Bone marrow (tissue), 2 donors: ENCODE results near the gene ANXA8L1.
"Not testable (repeated sequence)": the region's sequence is repeated elsewhere in the genome, so short reads cannot be mapped to it uniquely, and the experiment has no call there.

ENCODE experiments used
- DNase-seq, 2 donors: peaks; one replicate each; lab custom pipeline; 2025; lab: John Stamatoyannopoulos, UW

ANXA8L1 gene

DNA sequence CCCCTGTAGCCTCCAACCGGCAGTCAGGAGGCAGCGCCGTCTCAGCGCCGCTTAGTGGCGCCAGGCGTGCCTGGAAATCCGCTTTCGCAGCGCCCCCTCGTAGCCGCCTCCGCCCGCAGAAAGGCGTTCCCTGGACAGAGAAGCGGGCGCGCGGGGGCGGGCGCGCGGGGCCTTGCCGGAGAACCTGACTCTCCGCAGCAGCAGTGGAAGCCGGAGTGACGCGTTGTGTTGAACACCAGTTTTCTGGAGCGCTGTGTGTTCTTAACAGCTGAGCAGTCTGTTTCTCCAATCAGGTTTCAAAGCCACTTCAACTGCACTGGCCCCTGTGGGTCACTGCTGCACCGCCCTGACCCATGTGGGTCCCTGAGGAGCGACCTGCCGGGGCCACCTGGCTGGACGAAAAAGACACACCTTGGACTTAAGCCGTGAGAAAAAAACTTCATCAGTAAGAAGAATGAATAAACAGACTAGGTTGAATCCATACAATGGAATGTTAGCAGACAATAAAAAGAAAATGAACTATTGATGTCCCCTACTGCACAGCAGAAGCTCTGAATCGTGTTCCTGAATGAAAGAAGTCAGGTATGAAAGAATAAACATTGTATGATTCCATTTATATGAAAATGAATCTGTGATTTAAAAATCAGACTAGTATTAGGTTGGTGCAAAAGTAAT is 22.8 kb downstream of the ANXA8L1 start:
- not testable (repeated sequence) for DNase-seq

DNA sequence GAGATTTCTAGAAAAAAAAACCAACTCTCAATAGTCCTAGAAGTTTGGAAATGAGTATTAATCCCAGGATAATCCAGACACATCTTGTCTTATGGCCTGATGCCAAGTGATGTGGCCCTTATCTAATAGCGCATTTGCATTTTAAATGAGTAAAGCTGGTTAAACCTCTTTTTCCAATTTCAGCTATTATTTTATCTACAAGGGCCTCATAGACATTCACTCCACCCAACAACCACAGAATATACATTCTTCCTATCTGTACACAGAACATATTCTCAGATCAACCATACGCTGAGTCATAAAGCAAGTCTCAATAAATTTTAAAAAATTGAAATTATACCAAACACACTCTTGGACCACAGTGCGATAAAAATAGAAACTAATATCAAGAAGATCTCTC is 34.0 kb downstream of the ANXA8L1 start:
- DNase-seq: not testable (repeated sequence)

DNA sequence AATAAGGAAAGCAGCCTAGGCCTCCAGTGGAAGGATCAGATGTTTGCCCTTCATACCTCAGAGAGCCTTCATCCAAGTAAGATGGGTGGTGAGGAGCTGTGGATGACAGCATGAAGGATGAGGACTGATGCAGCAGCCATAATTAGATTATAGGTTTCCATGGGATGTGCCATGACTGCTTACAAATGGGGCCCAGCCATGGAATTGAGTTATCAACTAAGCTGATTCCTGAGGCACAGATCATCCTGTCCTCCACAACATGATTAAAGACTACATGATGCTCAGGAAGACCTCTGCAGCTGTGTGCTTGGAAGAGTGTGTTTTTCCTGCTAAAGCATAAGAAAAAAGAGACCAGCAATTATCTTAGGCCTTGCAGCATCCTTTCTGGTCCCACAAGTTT is 35.5 kb downstream of the ANXA8L1 start:
- not testable (repeated sequence) for DNase-seq

DNA sequence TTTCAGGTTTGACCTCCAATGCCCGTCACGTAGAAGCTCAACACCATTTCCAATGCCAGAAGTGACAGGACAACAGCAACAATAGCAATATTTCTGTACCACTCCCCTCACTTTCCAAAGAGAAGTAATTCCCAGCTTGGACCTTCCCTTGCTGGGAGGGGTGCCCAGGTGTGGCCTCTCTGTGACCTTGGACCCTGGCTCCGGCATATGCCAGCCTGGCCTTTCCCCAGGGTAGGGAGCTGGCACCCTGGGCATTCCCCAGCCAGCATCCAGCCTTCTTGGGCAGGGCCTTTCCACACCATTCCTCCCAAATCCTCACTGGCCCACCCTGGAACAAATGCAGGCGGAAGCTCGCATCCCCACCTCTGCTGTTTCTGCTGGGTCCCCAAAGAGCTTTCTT is 37.1 kb downstream of the ANXA8L1 start:
- not testable (repeated sequence) for DNase-seq

DNA sequence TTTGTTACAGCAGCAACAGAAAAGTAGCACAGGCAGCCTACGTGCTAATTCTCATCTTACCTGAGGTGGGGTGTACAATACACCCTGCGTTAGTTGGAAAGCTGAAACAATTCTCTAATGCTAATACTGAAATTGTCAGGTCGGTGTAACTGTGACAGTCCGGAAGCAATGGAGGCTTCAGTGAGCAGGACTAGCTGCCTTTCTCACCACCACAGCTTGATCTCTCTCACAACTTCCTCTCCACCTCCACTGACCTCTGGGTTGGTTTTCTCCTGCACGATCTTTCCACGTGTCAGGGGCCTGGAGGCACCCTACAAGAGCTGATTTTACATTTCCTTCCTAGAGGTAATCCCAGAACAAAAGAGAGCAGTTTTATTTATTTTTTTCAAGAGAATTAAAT is 39.7 kb downstream of the ANXA8L1 start:
- not testable (repeated sequence) for DNase-seq

DNA sequence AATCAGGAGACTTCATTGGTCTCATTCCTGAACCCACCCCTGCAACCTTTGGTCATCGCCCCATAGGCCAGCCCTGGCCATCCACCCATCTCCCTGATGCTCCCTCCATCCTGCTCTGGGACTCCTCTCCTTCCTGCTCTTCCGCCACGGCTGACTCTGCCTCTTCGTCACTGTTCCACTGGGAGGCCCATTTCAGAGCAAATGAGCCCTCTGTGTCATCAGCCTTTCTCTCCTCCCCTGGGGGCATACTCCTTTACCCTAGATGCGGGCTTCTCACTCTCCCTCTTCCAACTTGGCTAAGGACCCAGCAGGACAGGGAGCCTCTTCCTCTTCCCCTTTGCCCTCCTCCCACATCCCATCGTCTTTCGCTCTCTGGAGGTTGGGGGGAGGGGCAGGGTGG is 42.7 kb downstream of the ANXA8L1 start:
- DNase-seq: not testable (repeated sequence)

DNA sequence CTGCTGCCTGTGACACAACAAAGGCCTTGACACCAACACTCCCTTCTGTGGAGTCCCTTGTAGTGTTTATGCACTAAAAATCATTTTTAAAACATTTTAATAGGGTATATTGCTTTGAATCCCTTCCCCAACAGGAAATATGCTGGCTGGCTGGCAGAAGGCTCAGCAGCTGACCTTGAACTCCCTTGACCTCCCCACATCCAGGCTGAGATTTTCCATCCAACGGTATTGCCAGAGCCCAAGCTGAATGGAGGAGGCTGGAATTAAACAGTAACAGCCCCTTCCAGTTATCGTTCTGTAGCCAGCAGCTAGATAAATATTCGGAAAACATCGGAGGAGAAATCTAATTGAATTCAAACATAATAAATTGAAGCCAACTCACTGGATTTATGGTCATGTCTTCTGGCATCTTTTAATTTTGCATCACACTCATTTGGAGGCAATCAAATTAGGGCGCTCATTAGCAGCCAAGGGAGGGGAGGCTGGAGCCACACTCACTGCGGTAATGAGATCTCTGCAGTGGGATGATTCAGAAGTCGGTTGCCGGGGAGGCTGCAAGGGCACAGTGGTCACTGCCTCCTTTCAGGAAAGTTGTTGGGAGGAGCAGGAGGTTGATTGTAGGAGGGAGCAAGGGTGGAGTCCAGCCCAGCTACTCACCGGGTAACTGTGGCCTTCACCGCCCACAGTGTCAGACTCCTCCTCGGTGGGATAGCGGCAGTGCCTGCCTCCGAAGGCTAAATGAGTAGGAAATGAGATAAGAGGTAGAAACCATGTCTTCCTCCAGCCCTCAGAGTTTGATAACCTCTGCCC is 44.2 kb downstream of the ANXA8L1 start:
- DNase-seq: not testable (repeated sequence)

DNA sequence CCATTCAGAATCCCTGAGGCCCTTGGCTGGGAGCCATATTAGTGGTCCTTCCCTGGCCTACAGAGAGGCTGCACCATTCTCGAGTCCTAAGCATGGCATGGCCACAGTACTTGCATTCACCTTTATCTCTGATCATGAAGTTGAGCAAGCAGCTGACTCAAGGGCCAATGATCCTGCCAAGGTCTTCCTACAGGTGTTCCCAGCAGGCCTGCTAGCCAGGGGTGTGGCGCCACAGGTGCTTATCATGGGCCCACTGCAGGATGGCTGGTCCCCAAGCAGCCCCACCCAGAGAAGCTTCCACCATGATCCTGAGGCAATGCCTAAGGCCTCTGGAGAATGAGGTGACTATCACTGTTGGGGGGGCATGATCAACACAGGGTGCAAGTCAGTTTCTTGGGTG is 48.0 kb downstream of the ANXA8L1 start:
- not testable (repeated sequence) for DNase-seq

DNA sequence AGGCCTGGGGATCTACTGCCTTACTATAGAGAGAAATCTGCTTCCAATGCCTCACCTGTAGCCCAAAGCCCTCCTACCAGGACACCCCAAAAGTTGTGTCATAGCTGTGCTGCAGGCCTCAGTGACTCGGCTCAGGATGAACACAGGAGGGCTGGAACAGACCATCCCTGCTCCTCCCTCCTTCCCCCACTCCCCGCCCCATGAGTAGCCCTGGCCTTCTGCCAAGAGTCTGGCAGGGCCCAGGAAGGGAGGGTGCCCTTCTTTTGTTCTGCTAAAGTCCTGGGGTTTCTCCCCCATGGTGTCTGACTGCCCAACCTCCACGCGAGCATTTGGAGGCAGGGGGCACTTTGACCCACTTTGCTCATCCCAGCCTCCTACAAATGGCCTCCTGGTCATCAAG is 65.4 kb downstream of the ANXA8L1 start:
- DNase-seq: not testable (repeated sequence)
